Mucosa of descending colon (tissue), 3 donors: Measurements from ENCODE around the gene GSTM3. TPM values are rescaled to one million over a fixed set of nuclear protein-coding genes. Genes with fewer than 3 reads are reported as not detected.
A peak's percentile ranks its signal among the peaks of the same experiment; 100 is the strongest.

Experiments used
- ATAC-seq: fragments of 200-7000 bp; cut with Tn5 transposase; one replicate; pipeline ENCODE4 v1.9.1; 2020; ENCODE audit warnings: mild to moderate bottlenecking, moderate library complexity
- DNase-seq, 3 donors: peaks; one replicate each; pipeline ENCODE4 v3.0.0-alpha.2; 2020
- H3K36me3 ChIP-seq: fragments of 200-600 bp; one replicate; pipeline ENCODE4 v1.8.0; 2021; ENCODE audit warnings: low read depth, mild to moderate bottlenecking
- H3K4me1 ChIP-seq: fragments of 200-600 bp; one replicate; pipeline ENCODE4 v1.8.0; 2021; ENCODE audit warnings: low read depth, mild to moderate bottlenecking
- H3K4me3 ChIP-seq: fragments of 200-600 bp; one replicate; pipeline ENCODE4 v1.8.0; 2021; ENCODE audit warnings: mild to moderate bottlenecking
- H3K9me3 ChIP-seq: fragments of 200-600 bp; one replicate; pipeline ENCODE4 v1.8.0; 2021; ENCODE audit warnings: mild to moderate bottlenecking
- intact Hi-C, 2 donors: fragments of 100-400 bp; cut with DNase I in 1 of 2; cut with micrococcal nuclease in 1 of 2; formaldehyde crosslinking; loops; one replicate each; pipeline versions ENCODE4 v1.11.0 to v1.11.1; 2022; cut with DNase I, micrococcal nuclease
- total RNA-seq, 3 donors: library from RNA; stranded (reverse); fragmentation: NEBNext Ultra II Directional in 2 of 3; extraction: Animal tissue kit (Norgen Biotek cat#: 25700) in 2 of 3; gene quantifications; one replicate each; pipeline versions ENCODE4 v1.2.1 to v1.2.4, GENCODE V29; 2021 to 2023
- TF ChIP-seq, protein P1 (sequence below): fragments of 200-600 bp; IDR thresholded peaks from one replicate; pipeline ENCODE4 v1.8.0; 2022; ENCODE audit warnings: antibody characterized with exemption, mild to moderate bottlenecking
- donor health status: DM: no; HTN: no; CAD: no; lungs with moderate emphysema.
- donor health status: DM: no; HTN: no; CAD: no.
- donor health status: DM: no; HTN: yes; CAD: no.

GSTM3 gene
- total RNA-seq, 3 donors from 2014 or later: 4.9 to 84.8 (median 12.4) TPM

DNA sequence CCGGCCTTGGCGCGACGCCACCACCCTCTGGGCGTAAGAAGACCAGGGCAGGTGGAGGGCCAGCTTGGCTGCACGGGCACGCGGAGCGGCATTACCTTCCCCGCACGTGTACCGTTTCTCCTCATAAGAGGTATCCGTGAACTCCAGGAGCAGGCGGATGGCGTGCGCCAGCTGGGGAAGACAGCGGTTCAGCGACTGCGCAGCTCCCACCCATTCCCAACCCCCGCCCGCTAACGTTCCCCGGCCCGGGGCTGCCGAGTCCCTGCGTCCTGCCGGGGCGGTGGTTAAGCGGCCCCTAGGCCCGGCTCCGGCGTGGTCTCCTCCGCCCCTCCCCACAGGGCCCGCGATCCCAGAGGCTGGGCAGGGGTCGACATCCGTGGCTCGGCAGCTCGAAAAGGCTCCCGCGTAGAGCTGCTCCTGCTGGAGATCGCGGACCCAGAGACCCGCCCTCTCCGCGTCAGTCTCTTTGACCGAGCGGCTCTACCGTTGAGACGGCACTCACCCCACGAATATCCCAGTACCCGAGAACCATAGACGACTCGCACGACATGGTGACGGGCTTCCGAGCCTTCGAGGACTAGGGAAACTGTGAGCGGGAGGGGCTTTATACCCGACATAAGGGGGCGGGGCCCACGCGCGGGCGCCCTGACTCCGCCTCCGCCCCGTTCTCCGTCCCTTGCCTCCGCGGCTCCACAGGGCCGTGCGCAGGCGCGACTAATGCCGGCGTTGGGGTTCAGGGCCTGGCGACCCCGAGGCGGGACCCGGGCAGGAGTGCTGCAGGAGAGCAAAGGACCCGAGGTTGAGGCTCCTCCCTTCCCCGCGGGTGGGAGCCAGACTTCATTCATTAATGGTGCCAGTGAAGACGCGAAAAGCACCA lies 862 bp downstream of the GSTM3 start:
- DNase-seq: peak; percentile 73 to 90 (median 90)
- peak; percentile 97 for ATAC-seq
- intact Hi-C loops: no loop called here
- Histone ChIP-seq H3K9me3 (no peaks in the 10 kb centered on the region), H3K4me1 (peaks cover 11% of the 10 kb centered on the region), H3K4me3 (peak overlapping the region; percentile 36), H3K36me3 (no peaks in the 10 kb centered on the region)
- TF ChIP-seq, protein P1, sequence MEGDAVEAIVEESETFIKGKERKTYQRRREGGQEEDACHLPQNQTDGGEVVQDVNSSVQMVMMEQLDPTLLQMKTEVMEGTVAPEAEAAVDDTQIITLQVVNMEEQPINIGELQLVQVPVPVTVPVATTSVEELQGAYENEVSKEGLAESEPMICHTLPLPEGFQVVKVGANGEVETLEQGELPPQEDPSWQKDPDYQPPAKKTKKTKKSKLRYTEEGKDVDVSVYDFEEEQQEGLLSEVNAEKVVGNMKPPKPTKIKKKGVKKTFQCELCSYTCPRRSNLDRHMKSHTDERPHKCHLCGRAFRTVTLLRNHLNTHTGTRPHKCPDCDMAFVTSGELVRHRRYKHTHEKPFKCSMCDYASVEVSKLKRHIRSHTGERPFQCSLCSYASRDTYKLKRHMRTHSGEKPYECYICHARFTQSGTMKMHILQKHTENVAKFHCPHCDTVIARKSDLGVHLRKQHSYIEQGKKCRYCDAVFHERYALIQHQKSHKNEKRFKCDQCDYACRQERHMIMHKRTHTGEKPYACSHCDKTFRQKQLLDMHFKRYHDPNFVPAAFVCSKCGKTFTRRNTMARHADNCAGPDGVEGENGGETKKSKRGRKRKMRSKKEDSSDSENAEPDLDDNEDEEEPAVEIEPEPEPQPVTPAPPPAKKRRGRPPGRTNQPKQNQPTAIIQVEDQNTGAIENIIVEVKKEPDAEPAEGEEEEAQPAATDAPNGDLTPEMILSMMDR: no peak

DNA sequence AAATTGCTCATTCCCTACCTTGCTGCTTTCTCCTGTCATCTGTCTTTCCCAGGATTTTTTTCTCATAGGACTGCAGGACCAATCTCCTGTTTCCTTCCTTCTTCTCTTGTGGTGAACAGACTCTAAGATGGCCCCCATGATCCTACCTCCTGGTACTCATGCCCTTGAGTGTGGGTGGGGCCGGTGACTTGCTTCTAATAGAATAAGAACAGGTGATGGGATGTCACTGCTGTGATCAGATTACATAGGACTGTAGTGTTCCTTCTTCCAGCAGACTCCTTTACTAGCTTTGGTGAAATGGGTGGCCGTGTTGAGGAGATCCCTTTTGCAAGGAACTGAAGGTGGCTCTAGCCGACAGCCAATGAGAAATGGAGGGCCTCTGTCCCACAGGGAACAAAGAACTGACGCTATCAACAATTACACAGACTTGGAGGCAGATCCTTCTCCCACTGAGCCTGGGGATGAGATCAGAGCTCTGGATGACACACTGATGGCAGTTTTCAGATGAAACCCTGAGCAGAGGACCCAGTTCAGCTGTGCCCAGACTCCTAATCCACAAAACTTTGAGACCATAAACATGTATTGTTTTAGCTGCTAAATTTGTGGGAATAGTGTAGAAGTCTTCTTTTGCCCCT lies 7.5 kb downstream of the GSTM3 start:
- TF ChIP-seq, protein P1: no peak
- Histone ChIP-seq H3K36me3 (no peaks in the 10 kb centered on the region), H3K4me1 (peaks cover 5% of the 10 kb centered on the region), H3K4me3 (no peak overlapping the region), H3K9me3 (no peaks in the 10 kb centered on the region)
- intact Hi-C loops: no loop called here
- ATAC-seq (no peak), DNase-seq (no peak)

DNA sequence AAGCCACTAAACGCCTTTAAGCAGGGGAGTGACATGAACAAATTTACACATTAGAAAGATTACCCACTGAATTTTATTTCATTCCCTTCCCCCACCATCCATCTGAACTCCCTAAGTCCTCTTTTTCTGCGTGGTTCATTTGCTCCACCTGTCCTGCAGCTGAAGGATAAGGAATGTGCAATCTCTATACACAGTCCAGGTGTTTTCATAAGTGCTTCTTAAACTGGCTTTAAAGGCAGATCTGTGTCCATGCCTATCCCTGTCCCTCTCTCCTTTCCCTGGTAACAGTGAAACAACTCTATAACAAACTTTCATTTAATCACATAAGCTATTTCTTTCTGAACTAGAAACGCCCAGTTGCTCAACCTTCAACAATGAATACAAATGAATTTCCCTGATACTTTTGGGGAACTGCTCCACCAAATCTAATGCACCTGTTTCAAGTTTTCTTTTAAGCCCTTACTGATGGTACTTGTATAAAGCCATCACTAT lies 8.4 kb downstream of the GSTM3 start:
- Histone ChIP-seq H3K4me1 (peaks cover 5% of the 10 kb centered on the region), H3K9me3 (no peaks in the 10 kb centered on the region), H3K36me3 (no peaks in the 10 kb centered on the region), H3K4me3 (no peak overlapping the region)
- intact Hi-C loops: no loop called here
- DNase-seq (no peak), ATAC-seq (peak; percentile 71)
- TF ChIP-seq, protein P1: no peak

DNA sequence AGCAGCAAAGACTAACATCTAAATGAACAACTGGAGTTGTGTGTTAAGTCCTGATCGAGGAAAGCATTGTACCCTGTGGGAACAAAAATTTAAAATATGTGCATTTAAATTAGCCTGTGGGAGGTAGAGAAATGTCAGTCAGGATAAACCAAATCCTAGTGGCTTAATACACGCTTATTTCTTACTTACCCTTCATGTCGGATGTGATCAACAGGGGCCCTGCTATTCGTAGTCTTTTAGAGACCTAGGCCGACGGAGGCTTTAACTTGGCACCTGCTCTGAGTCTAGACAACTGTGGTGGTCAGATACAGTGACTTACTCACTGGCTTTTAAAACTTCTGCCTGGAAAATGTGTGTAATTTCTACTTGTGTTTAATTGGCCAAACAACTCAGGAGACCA lies 10.2 kb downstream of the GSTM3 start:
- Histone ChIP-seq H3K9me3 (no peaks in the 10 kb centered on the region), H3K4me3 (no peak overlapping the region), H3K4me1 (peaks cover 5% of the 10 kb centered on the region), H3K36me3 (no peaks in the 10 kb centered on the region)
- intact Hi-C loops: no loop called here
- DNase-seq: no peak
- TF ChIP-seq, protein P1: no peak
- ATAC-seq: no peak

DNA sequence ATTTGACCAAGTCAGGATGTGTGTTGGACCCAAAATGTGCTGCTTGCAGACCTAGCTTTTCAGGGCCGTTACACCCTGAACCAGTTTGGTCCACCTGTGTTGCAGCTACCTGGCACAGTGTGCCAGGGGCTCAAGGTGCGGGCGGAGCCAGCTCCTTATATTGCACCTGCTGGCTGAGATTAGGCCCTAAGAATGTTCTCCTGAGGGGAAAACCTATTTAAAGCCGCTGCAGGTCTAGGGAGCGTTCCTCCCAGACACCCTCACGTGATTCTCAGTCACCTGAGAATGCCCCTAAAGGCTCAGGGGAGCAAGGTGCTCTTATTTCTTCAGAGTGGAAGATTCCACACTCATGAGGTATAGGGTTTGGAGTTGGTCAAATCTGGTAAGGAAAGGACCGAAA lies 12.0 kb downstream of the GSTM3 start:
- peaks cover 5% of the 10 kb centered on the region for H3K4me1 ChIP-seq
- TF ChIP-seq, protein P1: no peak
- intact Hi-C loops: no loop called here
- DNase-seq (peak in 2 of 3 donors; percentile 30 to 48), ATAC-seq (peak; percentile 68)
- no peak overlapping the region for H3K4me3 ChIP-seq
- no peaks in the 10 kb centered on the region for H3K36me3 ChIP-seq
- no peaks in the 10 kb centered on the region for H3K9me3 ChIP-seq
